ENCODE results near the gene TMPO.
"Not testable (repeated sequence)": the region's sequence is repeated elsewhere in the genome, so short reads cannot be mapped to it uniquely, and the experiment has no call there.

Gene TMPO

GRCh38 chr12:98575013-98575412 lies 59.6 kb downstream of the TMPO start:
- CTCF ChIA-PET: interaction anchor here (1.0 kb wide), 1 partner anchor 8 kb away, joined by 5 read pairs; no protein-coding TSS in a partner anchor
- no peak for DNase-seq (ENCODE audit: low spot score)
- TF ChIP-seq CTCF (conservative IDR thresholded peaks at IDR 0.05; ENCODE audit: low read depth): no peak
- H3K27ac ChIP-seq: no peak overlapping the region
- POLR2A ChIA-PET (ENCODE audit: low non-redundant PET): interaction anchor here (0.6 kb wide), 1 partner anchor 12 kb away, joined by 5 read pairs; no protein-coding TSS in a partner anchor

- DNase-seq (ENCODE audit: low spot score); H3K27ac ChIP-seq; POLR2A ChIA-PET (ENCODE audit: low non-redundant PET): not testable (repeated sequence)
- CTCF ChIA-PET: interaction anchor here (2.1 kb wide), 1 partner anchor 10 kb away, joined by 11 read pairs; no protein-coding TSS in a partner anchor
Measured at GRCh38 chr12:98576795-98577194, 61.4 kb downstream of the TMPO start.

GRCh38 chr12:98578392-98578791 lies 63.0 kb downstream of the TMPO start:
- CTCF ChIA-PET: interaction anchor here (2.1 kb wide), 1 partner anchor 12 kb away, joined by 11 read pairs; no protein-coding TSS in a partner anchor
- no peak overlapping the region for H3K27ac ChIP-seq
- POLR2A ChIA-PET (ENCODE audit: low non-redundant PET): no interaction called here
- no peak for DNase-seq (ENCODE audit: low spot score)
- TF ChIP-seq CTCF (conservative IDR thresholded peaks at IDR 0.05; ENCODE audit: low read depth): no peak

- no peak for DNase-seq (ENCODE audit: low spot score)
- no peak for TF ChIP-seq CTCF (conservative IDR thresholded peaks at IDR 0.05; ENCODE audit: low read depth)
- ChIA-PET CTCF (interaction anchor here (2.1 kb wide), 1 partner anchor 12 kb away, joined by 11 read pairs; no protein-coding TSS in a partner anchor), POLR2A (ENCODE audit: low non-redundant PET) (no interaction called here)
- no peak overlapping the region for H3K27ac ChIP-seq
Measured at GRCh38 chr12:98578821-98579220, 63.4 kb downstream of the TMPO start.

- TF ChIP-seq CTCF (conservative IDR thresholded peaks at IDR 0.05; ENCODE audit: low read depth): no peak
- ChIA-PET POLR2A (ENCODE audit: low non-redundant PET) (no interaction called here), CTCF (no interaction called here)
- no peak for DNase-seq (ENCODE audit: low spot score)
- H3K27ac ChIP-seq: no peak overlapping the region
Measured at GRCh38 chr12:98579347-98579746, 64.0 kb downstream of the TMPO start.

GRCh38 chr12:98579835-98580234 lies 64.4 kb downstream of the TMPO start:
- ChIA-PET CTCF (no interaction called here), POLR2A (ENCODE audit: low non-redundant PET) (no interaction called here)
- no peak for TF ChIP-seq CTCF (conservative IDR thresholded peaks at IDR 0.05; ENCODE audit: low read depth)
- no peak for DNase-seq (ENCODE audit: low spot score)
- no peak overlapping the region for H3K27ac ChIP-seq

- no peak overlapping the region for H3K27ac ChIP-seq
- DNase-seq (ENCODE audit: low spot score): no peak
- ChIA-PET POLR2A (ENCODE audit: low non-redundant PET) (interaction anchor here (0.6 kb wide), 1 partner anchor 14 kb away, joined by 5 read pairs; no protein-coding TSS in a partner anchor), CTCF (interaction anchor here (0.5 to 0.6 kb wide), 3 partner anchors 52 to 1433 kb away, joined by 3 to 6 read pairs (median 5); no protein-coding TSS in a partner anchor)
- TF ChIP-seq CTCF (conservative IDR thresholded peaks at IDR 0.05; ENCODE audit: low read depth): no peak
Measured at GRCh38 chr12:98580695-98581094, 65.3 kb downstream of the TMPO start.
